NCI-H2196 (cell line): ENCODE measurements around the gene PLAU.
"Not testable (repeated sequence)": the region's sequence is repeated elsewhere in the genome, so short reads cannot be mapped to it uniquely, and the experiment has no call there.

ENCODE experiments used
- DNase-seq: peaks from one replicate; lab custom pipeline; 2025; ENCODE audit not compliant: unreplicated experiment; lab: John Stamatoyannopoulos, UW

Gene PLAU

DNA sequence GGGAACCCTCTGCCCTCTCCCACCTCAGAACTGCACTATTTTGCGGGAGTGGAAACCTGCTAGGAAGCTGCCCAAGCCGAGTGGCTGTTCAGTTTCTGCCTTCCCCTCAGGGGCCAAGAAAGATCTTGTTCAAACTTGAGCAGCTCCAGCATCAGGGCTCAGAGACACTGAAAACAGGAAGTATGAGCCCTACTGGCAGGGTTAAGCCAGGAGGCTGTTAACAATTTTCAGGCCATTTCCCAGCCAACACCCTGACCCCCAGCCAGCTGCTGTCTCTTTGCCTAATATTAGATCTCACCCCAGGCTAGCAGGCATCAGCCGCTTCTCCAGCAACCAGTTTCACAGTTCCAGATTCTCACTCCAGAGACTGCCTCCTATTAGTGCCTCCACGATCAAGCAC, 9.2 kb downstream of the PLAU start:
- no peak for DNase-seq

DNA sequence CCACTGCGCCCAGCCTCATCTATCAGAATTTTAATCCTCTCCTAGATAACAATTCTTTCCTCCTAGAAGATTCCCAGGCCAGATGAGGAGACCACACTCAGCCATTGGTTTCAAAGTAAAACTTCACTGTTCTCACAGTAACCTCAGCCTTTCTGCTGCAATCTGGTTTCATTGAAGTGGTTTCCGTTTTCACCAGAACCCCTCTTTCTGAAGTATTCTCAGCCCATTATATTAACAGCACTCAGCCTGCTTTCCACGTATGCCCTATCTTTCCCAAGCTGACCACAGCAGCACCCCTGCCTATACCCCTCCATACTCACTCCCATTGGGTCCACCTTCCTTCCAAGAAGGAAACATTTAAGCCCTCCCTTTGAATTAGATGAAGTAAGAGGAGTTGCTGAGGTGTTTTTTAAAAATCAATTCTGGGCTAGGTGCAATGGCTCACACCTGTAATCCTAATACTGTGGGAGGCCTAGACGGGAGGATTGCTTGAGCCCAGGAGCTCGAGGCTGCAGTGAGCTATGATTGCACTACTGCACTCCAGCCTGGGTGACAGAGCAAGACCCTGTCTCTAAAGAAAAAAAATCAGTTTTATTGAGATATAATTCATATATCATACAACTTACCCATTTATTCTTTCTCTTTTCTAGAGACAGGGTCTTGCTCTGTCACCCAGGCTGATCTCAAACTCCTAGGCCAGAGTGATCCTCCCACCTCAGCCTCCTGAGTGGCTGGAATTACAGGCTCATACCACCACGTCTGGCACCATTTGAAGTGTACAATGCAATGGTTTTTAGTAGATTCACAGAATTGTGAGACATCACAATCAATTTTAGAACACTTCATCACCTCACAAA, 11.3 kb downstream of the PLAU start:
- no peak for DNase-seq

DNA sequence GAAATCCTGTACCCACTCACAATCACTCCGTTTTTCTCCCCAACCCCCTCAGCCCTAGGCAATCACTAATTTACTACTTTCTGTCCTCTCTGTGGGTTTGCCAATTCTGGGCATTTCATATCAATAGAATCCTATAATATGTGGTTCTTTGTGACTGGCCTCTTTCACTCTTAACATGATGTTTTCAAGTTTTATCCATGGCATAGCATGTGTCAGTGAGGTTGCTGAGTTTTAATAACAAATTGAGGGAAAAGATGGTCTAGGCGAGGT, 11.9 kb downstream of the PLAU start:
- DNase-seq: no peak

DNA sequence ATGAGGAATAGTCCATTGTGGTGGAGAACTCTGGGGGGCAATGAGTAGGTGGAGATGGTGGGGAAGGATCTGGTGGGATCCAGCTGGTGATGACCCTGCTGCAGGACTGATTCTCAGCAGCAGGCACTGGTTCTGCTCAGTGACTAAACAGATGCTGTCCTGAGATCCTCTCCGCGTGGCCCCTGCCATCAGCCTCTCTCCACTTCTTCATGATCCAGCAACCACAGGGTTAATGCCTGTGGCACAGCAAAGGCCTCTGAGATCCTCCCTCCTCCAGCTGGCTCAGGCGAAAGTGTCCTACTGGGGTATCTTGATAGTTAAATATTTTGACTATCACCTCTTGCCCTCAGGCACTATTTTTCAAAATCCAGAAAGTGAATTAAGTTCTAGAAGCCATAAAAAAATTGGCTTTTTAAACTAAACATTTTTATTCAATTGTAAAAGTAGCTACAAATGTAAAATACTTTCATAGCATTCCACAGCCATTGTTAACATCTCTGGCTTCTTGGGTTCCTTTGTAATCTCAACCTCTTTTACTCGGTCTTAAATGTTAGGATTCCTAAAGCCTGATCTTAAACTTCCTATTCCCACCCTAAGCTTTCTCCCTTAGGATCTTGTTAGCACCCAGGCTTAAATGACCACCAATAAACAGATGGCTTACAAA, 13.1 kb downstream of the PLAU start:
- no peak for DNase-seq

DNA sequence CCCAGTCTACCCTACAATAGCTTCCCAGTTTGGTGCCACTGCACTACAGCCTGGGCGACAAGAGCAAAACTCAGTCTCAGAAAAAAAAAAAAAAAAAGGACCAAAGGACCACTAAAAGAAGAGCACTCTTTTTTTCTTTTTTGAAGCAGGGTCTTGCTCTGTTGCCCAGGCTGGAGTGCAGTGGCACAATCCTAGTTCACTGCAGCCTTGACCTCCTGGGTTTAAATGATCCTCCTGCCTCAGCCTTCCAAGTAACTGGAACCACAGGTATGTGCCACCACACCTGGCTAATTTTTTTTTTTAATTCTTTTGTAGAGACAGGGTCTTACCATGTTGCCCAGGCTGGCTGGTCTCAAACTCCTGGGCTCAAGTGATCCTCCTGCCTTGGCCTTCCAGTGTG, 14.0 kb downstream of the PLAU start:
- DNase-seq: no peak

DNA sequence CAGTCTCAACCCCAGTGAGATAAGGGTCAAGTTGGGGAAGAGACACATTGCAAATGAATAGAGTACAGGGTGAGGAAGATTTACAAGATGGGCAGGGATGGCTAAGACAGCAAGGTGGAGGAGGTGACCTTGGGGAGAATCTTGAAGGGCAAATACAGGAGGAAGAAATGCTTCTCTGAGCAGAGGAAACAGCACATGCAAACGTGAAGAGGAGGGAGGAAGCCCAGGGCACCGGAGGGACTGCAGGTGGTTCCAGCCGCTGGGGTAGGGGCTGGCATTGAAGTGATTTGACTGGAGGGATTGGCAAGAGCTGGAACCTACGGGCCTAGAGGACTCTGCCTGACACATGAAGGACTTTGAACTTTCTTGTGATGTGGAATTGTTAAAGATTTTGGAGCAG, 14.6 kb downstream of the PLAU start:
- DNase-seq: no peak

DNA sequence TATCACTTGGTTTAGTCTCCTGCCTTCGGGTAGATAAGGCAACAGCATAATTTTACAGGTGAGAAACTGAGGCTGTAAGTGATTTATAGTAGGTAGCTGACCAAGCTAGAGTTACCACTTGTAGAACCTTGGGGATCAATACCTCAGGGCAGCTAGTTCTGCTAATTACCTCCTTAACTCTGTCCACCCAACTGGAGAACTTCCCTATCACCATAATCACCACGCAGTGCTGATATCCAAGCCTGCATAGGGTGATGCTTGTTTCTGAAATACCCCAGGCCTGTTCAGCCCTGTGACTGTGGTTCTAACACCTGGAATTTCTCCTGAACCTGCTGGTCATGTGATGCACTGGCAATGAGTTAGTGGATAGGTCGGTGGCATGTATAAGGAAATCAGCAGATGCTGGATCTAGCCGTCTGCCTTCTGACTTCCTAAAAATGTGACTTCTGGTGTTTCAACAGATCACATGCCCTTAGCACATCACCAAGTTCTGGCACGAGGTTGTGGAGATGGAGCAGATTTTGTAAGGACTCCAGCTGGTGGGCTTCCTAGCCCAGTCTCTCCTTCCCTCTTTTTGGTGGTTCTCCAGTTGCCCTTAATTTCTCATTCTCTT, 15.3 kb downstream of the PLAU start:
- DNase-seq: no peak

DNA sequence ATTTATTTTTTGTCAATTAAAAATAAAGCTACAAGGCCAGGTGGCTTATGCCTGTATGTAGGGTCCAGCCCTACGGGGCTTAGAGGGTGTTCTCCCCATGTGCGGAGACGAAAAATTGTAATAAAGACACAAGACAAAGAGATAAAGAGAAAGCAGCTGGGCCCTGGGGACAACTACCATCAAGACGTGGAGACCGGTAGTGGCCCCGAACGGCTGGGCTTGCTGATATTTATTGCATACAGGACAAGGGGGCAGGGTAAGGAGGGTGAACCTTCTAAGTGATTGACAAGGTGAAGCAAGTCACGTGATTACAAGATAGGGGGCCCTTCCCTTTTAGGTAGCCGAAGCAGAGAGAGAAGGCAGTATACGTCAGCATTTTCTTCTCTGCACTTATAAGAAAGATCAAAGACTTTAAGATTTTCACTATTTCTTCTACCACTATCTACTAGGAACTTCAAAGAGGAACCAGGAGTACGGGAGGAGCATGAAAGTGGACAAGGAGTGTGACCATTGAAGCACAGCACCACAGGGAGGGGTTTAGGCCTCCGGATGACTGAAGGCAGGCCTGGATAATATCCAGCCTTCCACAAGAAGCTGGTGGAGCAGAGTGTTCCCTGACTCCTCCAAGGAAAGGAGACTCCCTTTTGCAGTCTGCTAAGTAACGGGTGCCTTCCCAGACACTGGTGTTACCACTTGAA, 19.8 kb downstream of the PLAU start:
- not testable (repeated sequence) for DNase-seq

DNA sequence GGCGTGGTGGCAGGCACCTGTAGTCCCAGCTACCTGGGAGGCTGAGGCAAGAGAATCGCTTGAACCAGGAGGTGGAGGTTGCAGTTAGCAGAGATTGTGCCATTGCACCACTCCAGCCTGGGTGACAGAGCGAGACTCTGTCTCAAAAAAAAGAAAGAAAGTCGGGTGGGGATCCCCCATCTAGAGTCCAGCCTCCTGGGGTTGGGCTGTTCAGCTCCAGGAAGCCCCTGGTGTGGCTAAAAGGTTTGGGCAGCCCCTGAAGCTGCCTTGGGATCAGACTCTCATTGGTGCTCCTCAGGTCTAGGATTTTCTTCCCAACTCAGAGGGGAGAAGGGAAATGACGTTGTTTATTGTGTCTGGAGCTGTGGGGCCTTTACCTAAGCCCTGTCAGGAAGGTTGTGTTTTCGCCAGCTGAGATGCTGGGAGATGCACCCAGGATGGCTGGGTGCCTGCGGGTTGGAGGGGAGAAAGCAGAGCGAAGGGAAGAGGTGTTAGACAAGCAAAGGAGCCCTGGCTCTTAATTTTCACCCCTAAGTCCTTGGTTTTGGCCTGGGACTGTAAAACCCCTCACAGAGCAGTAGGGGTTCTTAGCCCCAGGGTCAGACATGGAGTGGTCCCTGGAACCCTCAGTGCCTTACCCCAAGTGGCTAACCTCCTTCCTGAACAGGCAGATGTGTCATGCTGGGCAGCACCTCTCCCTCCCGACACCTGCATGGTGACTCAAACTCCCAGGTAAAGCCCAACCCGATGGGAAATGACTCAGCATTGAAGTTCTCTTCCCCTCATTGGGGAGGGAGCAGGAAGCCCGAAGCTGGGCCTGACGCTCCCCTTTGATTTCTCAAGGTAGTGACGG, 21.1 kb downstream of the PLAU start:
- DNase-seq: peak; percentile 48

DNA sequence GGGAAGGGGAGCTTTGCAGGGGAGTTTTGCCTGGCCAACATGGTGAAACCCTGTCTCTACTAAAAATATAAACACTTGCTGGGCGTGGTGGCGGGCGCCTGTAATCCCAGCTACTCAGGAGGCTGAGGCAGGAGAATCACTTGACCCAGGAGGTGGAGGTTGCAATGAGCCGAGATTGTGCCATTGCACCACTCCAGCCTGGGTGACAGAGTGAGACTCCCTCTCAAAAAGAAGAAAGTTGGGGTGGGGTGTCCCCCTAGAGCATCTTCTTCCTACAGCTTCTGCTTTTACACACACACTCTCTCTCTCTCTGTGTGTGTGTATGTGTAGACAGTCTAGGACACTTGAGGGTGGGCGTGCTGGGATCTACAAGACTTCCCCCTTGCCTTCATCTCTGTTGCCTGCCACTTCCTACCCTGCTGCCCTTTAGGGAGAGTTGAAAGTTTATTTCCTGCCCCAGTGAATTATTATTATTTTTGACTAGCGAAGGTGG, 21.7 kb downstream of the PLAU start:
- no peak for DNase-seq

DNA sequence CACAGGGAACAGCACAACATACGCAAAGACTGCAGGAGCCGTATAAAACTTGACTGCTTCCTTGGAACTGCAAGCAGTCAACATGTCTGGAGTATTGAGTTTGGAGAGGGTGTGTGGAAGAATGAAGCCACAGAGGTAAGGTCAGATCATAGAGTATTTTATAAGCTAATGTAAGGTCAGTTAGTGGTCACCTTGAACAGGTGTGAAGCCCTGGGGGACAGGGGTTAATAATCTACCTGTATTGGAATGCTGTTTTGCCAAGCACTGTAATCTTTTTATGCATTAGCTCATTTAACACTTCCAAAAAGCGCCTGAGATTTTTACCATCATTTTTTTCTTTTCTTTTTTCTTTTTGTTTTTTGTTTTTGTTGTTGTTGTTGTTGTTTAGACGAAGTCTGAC, 23.1 kb downstream of the PLAU start:
- DNase-seq: no peak

DNA sequence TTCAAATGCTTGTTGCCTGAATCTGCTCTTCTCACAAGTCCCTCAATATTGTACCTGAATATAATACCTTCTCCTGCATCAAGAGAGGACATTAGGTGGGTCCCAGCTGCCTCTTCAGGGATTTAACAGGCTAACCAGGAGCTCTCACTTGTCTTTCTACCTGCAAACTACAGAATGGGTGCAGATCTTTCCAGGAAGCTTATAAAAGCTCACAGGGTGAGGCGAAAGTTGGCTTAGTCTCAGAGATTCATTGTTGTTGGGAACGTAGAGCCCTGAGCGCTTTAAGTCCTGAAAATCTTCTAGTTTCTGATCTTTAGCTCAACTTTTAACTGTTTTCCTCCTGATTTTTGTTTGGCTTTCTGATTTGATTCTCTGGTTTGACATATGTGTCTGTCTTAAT, 25.0 kb downstream of the PLAU start:
- no peak for DNase-seq

DNA sequence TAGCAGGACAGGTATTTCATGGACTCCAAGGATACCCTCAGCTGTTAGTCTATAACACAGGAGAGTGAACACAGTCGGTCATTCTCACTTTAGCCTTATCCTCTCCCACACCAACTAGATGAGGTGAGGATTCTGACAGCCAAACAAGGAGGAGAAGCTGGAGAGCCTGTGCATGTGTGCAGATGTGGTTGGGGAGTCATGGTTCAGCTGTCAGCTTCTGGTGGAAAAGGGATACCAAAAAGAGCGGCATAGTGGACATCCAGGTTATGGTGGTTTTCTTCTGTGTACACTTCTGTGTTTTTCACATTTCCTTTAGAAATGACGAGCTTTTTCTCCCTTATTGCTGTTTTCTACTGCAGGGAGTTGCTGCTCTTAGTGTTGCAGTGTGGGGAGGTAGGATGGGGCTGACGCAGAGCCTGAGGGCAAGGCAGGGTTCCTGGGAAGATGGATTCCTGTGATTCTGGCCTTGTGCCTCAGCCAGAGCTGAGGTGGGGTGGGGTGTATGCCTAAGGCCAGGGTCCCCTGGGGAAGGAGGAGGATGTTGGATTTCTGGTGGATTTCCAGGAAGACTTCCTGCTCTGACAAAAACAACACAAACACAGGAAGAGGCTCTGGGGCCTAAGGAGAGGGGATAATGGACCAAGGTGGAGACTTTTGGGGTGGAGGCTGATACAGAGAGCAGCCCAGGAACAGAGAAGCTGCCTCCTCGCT, 26.6 kb downstream of the PLAU start:
- DNase-seq: no peak

DNA sequence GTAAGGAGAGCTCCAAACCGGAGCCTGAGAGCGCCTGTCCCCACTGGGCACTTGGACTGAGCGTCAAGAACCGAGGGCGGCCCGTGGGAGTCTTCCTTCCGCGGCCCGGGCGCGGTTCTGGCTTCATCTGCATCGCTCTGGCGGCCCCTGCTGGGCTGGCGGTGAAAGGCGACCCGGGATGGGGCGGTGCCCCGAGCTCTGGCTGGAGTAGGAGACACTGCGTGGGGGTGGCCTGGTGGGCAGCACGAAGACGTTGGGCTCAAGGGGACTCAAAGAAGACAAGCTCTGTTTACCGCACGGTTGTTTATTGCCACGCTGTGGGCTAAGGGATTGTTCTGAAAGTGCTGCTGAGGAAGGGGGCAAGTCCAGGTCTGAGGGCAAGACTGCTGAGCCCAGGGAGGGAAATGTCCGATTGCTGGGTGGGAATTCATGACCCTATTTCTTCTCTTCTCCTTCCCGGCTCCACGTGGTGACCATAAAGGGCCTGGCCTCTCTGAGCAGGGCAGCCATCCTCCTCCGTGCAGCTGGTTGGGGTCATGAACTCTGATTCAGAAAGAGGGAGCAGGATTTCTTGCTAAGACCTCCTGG, 29.8 kb downstream of the PLAU start:
- DNase-seq: no peak

DNA sequence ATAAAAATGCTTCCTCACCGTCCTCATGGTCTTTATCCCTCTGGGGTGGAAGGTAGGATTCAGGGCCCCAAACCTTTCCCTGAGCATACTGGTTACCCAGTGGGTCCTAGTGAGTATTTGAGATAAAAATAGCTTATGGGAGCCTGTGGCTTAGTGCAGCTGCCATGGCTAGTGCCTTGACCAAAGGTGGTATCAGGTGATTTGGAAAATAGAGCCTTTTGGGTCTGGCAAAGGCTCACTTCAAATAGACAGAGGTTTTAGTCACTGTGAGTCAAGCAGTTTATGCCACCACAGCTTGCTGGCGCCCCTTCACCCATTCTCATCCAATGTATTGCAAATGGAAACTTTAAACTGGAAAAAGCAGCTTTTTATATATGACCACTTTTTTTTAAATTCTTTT, 30.4 kb downstream of the PLAU start:
- DNase-seq: no peak

DNA sequence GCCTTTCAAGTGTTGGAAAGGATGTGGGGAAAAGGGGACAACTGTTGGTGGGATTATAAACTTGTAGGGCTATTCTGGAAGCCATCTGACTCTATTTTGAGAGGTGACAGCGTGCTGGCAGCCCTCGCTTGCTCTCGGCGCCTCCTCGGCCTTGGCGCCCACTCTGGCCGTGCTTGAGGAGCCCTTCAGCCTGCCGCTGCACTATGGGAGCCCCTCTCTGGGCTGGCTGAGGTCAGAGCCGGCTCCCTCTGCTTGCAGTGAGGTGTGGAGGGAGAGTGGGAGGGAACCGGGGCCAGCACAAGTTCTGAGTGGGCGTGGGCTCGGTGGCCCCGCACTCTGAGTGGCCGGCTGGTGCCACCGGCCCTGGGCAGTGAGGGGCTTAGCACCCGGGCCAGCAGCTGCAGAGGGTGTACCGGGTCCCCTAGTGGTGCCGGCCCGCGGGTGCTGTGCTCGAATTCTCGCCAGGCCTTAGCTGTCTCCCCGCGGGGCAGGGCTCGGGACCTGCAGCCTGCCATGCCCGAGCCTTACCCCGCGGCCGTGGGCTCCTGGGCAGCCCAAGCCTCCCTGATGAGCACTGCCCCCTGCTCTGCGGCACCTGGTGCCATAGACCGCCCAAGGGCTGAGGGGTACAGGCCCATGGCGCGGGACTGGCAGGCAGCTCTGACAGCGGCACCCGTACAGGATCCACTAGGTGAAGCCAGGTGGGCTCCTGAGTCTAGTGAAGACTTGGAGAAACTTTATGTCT, 33.6 kb downstream of the PLAU start:
- no peak for DNase-seq

DNA sequence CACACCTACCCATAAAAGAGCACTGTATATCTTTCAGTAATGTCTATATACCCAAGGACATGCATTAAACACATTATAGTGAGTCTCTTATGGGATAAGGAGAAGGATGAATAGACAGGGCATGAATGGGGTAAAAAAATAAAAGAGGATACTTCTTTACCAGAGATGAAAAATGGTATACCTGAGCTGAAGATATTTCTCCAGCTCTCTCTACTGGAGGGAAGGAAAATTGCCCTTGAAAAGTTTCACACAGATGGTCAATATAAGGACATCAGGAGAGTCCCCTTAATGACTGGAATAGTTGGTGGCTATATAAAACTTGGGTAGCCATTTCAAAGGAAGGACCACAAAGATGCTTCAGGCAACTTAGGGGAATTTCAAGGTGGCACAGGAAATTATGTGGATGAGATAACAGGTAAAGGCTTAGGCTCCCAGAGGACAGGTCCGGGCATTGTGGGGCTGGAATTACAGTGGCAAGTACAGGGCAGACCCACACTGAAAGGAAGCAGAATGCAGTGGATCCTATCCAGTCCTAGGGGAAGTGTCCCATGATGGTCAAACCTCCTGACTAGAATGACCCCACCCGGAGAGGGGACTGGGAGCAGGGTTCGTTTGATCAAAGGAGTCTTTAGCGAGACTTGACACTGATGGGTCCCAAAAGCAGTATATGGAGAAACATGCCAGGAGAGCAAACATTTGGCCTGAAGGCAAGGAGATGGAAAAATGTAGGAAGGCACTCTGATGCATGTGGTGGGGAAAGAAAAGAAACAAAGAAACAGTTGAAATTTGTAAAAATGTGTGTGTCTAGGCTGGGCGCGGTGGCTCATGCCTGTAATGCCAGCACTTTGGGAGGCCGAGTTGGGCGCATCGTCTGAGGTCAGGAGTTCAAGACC, 35.6 kb downstream of the PLAU start:
- no peak for DNase-seq
